ENCODE results near the gene TMEM256. TPM values are rescaled to one million over a fixed set of nuclear protein-coding genes. Genes with fewer than 3 reads are reported as not detected.
A peak's percentile ranks its signal among the peaks of the same experiment; 100 is the strongest.

TMEM256 gene
- polyA plus RNA-seq, 5 donors, result 67.5 to 86.1 (median 74.5) TPM

- DNase-seq, result peak in 1 of 2 donors; percentile 18
Observed at GRCh38 chr17:7435676-7436555, 32.0 kb upstream of the TMEM256 start.

- no peak for DNase-seq
Observed at GRCh38 chr17:7432296-7432695, 28.4 kb upstream of the TMEM256 start.

GRCh38 chr17:7431231-7431630 lies 27.3 kb upstream of the TMEM256 start:
- no peak for DNase-seq

GRCh38 chr17:7429722-7430121 lies 25.8 kb upstream of the TMEM256 start:
- no peak for DNase-seq

- DNase-seq, result no peak
Observed at GRCh38 chr17:7428557-7428956, 24.7 kb upstream of the TMEM256 start, which contains the start of gene SPEM3. TSS of gene SPEM3 (plus strand) at chr17:7428857. CDS start at chr17:7428903, 46 bp downstream.

GRCh38 chr17:7427549-7427948 lies 23.7 kb upstream of the TMEM256 start:
- DNase-seq, result no peak

- DNase-seq, result no peak
Observed at GRCh38 chr17:7426896-7427489, 23.1 kb upstream of the TMEM256 start.

- no peak for DNase-seq
Observed at GRCh38 chr17:7426203-7426863, 22.4 kb upstream of the TMEM256 start.

- DNase-seq, result no peak
Observed at GRCh38 chr17:7425756-7426155, 21.9 kb upstream of the TMEM256 start.

GRCh38 chr17:7425316-7425715 lies 21.4 kb upstream of the TMEM256 start, which contains the start of gene SPEM2:
TSS of gene SPEM2 (plus strand) at chr17:7425616. CDS start at chr17:7425689, 73 bp downstream.
- DNase-seq, result no peak

- DNase-seq, result no peak
Observed at GRCh38 chr17:7423679-7424078, 19.8 kb upstream of the TMEM256 start.

GRCh38 chr17:7421186-7421585 lies 17.3 kb upstream of the TMEM256 start:
- no peak for DNase-seq

GRCh38 chr17:7419819-7420610 lies 16.1 kb upstream of the TMEM256 start, which contains the start of gene SPEM1:
TSS of gene SPEM1 (plus strand) at chr17:7420324. CDS start at chr17:7420385, 61 bp downstream.
- peak; percentile 45 to 54 for DNase-seq

GRCh38 chr17:7418472-7419152 lies 14.7 kb upstream of the TMEM256 start:
- no peak for DNase-seq

- DNase-seq, result no peak
Observed at GRCh38 chr17:7417056-7417655, 13.3 kb upstream of the TMEM256 start.

GRCh38 chr17:7416323-7416722 lies 12.4 kb upstream of the TMEM256 start:
- no peak for DNase-seq

- no peak for DNase-seq
Observed at GRCh38 chr17:7415784-7416183, 11.9 kb upstream of the TMEM256 start.

GRCh38 chr17:7414837-7415236 lies 10.9 kb upstream of the TMEM256 start:
- DNase-seq, result no peak

- DNase-seq, result no peak
Observed at GRCh38 chr17:7413346-7413985, 9.6 kb upstream of the TMEM256 start.

GRCh38 chr17:7411427-7411750 lies 7.5 kb upstream of the TMEM256 start:
- no peak for DNase-seq

All from right lung (tissue), 5 donors.